Stimulated activated CD4-positive, alpha-beta T cell treated with anti-CD3 and anti-CD28 coated beads, Interleukin-4, amount 100 ng/mL, for 1 hour (primary cell): ENCODE results near the gene BPHL.
"Not testable (repeated sequence)": the region's sequence is repeated elsewhere in the genome, so short reads cannot be mapped to it uniquely, and the experiment has no call there.

Experiments
- DNase-seq: peaks from one replicate; pipeline ENCODE4 v3.0.0-alpha.2; 2020

BPHL gene

DNA sequence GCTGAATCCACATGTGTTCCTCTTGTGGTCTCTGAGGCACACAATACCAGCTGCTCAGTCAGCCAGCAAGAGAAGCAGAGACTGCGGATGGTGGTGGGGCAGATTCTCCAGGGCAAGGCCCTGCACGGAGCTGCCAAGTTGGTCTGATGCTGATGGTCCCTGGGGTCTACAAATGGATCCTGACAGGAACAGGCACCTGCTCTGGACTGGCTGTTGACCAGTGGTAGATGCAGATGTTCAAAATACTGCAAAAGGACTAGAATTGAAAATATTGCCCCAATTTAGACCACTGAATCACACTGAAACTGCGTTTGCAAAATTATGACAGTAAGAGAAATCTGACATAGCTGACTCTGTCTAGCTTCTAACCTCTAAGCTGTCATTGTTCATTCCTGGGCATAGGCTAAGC is 68.5 kb downstream of the BPHL start:
- no peak for DNase-seq

DNA sequence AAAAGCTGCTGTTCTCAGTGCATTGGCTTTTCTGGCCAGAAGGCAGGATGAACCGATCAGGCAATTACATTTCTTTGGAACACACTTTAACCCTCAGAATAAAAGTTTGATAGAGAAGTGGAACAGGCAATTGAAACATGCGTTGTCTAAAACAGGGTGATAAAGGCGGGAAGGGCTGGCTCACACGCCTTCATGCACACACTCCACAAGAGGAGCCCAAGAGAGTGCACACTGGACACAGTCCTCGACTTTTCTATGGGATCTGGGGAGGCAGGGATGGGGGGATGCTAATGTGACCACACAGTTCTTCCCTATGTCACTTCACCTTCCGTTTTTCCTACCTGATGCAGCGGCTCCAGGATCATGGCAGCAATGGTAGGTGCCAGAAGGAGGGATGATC is 69.8 kb downstream of the BPHL start:
- DNase-seq: no peak

DNA sequence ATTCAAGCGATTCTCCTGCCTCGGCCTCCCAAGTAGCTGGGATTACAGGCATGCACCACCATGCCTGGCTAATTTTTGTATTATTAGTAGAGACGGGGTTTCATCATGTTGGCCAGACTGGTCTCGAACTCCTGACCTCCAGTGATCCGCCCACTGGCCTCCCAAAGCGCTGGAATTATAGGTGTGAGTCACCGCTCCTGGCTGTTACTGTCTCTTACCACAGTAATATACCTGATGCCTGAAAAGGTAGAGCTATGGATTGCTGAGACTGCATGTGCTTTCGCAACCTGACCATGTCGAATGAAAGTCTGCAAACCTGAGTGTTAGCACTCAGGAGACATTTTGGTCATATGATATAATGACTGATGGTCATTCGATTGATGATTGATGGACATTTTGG is 70.7 kb downstream of the BPHL start:
- not testable (repeated sequence) for DNase-seq

DNA sequence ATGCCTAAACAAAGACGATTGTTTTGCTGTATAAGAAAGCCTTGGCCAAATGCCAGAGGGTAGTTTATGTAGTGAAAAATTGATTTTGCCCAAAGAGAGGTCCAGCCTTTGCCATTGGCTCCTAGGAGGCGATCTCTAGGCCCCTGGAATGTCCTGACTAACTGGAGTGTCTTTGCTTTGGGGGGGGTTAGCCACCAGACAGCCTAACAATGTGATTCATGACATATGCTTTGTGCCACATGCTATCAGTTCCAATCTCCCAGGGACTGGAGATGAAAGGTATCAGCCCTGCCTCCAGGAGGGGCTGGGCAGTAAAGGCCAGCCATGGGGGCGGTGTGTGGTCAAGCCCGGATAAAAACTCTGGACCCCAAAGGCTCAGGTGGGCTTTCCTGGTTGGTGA is 71.5 kb downstream of the BPHL start:
- no peak for DNase-seq

DNA sequence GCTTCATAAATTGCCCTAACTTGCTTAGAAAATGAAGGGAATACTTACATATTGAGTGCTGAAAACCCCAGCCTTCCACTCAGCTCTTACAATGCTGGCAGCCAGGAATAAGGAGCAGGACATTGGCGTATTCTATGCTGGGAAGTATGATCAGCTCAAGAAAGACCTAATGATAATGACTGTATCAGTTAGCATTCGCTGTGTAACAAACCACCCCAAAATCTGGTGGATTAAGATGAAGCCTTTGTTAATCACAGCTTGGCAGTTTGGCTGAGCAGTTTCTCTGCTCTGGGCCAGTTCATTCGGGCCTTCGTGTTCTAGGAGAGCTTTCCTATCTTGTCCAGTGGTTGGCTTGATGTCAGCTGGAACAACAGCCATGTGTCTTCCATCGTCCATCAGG is 72.3 kb downstream of the BPHL start:
- no peak for DNase-seq

DNA sequence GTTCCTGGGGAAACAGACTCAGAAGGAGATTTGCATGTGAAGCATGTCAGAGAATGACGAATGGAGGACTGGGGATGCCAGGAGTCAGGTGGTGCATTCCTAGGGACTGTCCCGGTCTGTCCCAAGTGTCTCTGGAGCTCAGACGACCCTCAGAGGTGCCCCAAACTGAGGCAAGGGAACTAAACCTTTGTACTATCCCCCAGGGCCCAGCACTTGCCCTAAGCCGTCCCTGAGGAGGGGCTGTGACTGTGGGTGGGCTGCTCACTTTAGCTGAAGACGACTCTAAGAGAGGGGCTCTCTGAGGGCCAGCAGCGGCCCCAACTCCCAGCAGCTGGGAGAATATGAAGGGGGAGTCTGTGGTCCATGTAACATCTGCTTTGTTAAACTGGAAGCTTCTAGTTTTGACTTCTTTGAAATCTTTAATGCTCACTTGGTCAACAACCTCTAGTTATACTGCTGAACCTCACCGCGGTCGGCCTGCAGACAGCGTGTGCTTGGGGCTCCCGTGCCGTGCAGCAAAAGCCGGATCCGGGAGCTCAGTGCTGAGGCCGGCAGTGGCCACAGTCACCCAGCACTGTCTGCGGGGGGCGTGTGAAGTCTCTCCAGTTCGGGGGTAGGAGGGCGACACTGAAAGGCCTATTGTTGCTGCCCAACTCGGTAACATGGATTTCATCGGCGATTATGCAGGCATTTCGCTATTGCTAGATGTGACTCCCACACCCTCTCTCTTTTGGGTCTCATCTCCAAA is 74.8 kb downstream of the BPHL start:
- DNase-seq: no peak

DNA sequence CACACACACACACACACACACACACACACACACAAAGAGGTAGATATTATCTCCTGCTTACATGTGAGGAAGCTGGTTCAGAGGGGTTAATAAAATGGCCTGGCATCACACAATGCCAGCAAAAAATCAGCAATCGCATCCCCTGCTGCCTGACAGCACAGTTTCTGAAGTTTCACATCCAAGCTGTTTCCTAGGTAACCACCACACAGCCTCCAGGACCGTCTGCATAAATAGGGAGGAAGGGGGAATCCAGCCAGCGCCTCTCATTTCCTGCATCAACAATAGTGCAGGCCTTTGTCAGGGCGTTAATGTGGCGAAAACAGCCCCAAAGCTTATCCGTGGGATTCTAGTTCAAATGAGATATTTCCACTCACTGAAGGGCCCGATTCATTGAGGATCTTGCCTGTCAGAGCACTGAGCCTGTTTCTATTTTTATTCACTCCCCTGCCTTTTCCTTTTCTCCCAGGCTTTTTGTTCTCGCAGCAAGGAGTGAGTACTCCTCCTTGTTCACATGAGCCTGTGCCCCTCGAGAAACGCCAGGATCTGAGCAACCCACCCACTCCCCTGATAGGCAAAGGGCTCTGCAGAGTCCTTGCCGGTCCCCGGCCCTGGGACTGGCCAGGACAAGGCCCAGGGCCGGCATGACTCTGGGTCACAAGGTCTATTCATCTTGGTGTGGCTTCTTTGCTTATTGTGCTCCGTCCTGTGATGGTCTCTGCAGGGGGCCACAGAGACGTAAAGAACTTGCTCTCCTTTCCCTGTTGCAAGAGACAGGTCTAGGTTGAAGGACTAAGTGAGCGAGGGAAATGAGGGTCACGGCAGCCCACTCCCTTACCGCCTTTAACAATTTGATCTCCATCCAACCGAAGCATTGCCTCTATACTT is 76.3 kb downstream of the BPHL start:
- no peak for DNase-seq

DNA sequence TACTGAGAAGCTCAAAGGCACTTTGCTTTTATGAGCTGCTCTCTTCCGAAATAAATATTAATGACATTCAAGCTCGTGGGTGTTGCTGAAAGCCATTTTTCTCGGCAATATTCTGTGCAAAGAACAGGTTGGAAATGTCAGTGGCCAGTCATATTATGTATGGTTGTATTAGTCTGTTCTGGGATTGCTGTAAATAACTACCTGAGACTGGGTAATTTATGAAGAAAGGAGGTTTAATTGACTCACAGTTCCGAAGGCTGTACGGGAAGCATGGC is 76.8 kb downstream of the BPHL start:
- no peak for DNase-seq

DNA sequence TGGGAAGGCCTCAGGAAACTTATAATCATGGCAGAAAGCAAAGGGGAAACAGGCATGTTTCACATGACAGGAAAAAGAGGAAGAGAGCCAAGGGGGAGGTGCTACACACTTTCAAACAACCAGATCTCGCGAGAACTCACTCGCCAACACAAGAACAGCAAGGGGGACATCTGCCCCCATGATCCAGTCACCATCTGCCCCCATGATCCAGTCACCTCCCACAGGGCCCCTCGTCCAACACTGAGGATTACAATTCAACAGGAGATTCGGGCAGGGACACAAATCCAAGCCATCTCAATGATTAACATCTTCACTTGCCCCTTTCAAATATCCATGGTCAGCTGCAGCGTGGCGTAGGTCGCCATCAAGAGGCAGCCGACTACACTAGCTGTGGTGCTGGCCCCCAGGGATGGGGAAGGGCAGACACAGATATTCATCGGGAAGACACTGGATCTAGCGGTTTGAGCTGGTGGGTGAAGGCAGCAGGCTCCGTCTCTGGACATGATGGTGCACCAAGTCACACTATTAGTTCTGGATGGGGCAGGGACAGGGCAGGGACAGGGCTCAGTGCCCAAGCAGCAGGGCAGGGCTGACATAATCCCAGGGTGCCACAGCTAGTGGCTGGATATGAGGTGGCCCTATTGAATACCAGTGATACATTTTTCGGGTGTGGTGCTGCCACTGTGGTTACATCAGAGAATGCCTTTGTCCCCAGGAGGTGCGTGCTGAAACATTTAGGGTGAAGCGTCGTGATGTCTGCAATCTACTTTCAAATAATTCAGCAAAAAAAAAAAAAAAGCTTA is 77.4 kb downstream of the BPHL start:
- no peak for DNase-seq

DNA sequence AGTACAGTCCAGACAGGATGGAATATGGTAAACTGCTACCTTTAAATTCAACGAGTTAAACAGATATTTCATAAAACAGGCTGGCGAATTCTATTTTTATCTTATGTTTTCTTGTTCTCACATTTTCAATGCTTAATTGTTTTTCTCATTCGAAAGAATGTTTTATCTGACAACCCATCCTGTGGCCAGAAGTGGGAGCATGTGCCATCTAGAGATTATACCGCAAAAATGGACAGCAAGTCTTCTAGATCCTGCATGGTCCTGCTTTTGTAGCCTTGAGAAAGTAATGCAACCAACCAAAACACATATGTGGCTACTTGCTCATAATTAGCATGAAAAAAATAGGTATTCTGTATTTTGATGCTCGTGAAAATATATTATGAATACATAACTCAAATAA is 78.3 kb downstream of the BPHL start:
- DNase-seq: no peak

DNA sequence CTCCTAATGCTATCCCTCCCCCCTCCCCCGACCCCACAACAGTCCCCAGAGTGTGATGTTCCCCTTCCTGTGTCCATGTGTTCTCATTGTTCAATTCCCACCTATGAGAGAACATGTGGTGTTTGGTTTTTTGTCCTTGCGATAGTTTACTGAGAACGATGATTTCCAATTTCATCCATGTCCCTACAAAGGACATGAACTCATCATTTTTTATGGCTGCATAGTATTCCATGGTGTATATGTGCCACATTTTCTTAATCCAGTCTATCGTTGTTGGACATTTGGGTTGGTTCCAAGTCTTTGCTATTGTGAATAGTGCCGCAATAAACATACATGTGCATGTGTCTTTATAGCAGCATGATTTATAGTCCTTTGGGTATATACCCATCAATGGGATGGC is 79.2 kb downstream of the BPHL start:
- DNase-seq: not testable (repeated sequence)

DNA sequence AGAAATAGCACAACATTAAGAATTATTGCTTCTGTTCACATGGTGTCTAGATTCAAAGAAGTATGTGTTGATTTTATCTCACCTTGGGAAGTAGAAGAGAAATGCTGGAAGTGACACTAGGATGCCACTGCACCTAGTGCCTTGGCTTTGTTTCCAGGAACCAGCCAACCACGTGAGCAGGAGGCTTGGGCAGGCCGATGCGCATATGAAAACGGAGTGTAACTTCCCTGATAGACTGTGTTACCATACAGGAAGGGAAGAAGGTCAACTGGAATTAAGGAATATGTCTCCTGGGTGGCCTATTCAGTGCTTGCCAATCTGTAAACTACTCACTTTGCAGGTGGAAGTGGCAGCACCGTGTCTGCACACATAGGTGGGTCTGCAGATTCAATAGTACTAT is 80.9 kb downstream of the BPHL start:
- no peak for DNase-seq

DNA sequence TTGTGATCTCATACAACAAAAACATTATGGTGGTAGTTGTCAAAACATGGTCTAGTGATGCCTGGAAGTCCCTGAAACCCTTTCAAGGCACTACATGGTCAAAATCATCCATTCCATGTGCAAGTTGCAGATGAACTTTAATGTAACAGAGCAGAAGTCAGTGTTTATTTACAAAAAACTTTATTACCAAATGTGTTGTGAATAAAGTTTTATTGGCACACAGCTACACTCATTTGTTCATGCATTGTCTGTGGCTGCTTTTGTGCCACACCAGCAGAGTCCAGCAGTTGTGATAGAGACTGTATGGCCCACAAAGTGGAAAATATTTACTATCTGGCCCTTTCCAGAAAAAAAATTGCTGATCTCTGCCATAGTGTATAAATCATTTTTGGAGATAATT is 82.2 kb downstream of the BPHL start:
- DNase-seq: no peak

DNA sequence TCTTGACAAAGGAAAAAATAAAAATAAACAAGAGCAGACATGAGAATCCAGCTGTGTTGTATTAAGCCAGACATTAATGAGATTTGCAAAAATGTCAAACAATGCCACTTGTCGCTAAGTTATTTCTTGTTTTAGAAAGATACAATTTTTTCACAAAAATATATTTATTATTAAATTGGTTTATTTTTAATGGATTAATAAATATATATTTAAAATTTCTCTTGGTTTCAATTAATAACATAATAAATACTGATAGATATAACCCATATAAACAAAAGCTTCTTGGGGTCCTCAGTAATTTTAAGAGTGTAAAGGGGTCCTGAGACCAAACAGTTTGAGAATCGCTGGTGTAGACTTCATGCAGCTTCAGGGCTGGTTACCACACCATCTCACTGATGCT is 82.9 kb downstream of the BPHL start:
- no peak for DNase-seq
